ENCODE data around the gene MSH5. TPM values are rescaled to one million over a fixed set of nuclear protein-coding genes. Genes with fewer than 3 reads are reported as not detected.

The MSH5 gene
- total and polyA plus RNA-seq, 8 donors = 2.2 to 17.4 (median 6.4) TPM

DNA sequence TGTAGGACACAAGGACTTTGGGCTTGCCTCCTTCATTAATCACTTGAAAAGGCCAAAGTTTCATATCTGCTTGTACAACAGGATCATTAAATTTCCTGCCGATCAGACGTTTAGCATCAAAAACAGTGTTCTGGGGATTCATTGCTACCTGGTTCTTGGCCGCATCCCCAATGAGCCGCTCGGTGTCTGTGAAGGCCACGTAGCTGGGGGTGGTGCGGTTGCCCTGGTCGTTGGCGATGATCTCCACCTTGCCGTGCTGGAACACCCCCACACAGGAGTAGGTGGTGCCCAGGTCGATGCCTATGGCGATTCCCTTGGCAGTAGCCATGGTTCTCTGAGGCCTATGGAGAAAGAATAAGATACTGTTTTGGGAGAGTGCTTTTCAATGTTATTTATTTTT, 71.8 kb downstream of the MSH5 start:
- WGBS, 2 donors = 85 to 87% methylated on average over 12 of the region's 12 CpGs
- H3K36me3 ChIP-seq = no peaks in the 10 kb centered on the region
- no peak overlapping the region for H3K27ac ChIP-seq
- TF ChIP-seq, protein P1, sequence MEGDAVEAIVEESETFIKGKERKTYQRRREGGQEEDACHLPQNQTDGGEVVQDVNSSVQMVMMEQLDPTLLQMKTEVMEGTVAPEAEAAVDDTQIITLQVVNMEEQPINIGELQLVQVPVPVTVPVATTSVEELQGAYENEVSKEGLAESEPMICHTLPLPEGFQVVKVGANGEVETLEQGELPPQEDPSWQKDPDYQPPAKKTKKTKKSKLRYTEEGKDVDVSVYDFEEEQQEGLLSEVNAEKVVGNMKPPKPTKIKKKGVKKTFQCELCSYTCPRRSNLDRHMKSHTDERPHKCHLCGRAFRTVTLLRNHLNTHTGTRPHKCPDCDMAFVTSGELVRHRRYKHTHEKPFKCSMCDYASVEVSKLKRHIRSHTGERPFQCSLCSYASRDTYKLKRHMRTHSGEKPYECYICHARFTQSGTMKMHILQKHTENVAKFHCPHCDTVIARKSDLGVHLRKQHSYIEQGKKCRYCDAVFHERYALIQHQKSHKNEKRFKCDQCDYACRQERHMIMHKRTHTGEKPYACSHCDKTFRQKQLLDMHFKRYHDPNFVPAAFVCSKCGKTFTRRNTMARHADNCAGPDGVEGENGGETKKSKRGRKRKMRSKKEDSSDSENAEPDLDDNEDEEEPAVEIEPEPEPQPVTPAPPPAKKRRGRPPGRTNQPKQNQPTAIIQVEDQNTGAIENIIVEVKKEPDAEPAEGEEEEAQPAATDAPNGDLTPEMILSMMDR (IDR thresholded peaks at IDR 0.05) = no peak
- intact Hi-C loops (cut with DNase I) = no loop called here
- no peak for FAIRE-seq
- peaks cover 6 to 11% (median 6%) of the 10 kb centered on the region in 3 donors for H3K4me1 ChIP-seq
- ATAC-seq = no peak
- no peaks in the 10 kb centered on the region for H3K9me3 ChIP-seq
- H3K27me3 ChIP-seq = no peaks in the 10 kb centered on the region
- no peak overlapping the region for H3K4me3 ChIP-seq
- DNase-seq = peak in 1 of 6 donors; percentile 22

Small RNA genes within 50 kb of the gene (microRNA-seq; reads per million reads assigned to microRNA genes)
- gene MIR4646 = 0.59 to 1.2 reads per million in 2 donors

Other genes with a start within 250 kb of the MSH5 start
Only the 30 nearest of the 43 such genes appear.
- 10 to 100 TPM in 1 of 6 donors, 1 to 10 TPM in 3, under 1 TPM in 2; 0.71 to 19.4 (median 1.9) TPM for gene LTB, start 157.6 kb upstream of the MSH5 start, total RNA-seq
- 1 to 10 TPM; 1.4 to 7.3 TPM for gene LTB, start 157.6 kb upstream of the MSH5 start, polyA plus RNA-seq
- 10 to 100 TPM in 2 of 6 donors, 1 to 10 TPM in 2, under 1 TPM in 2; 0.56 to 12.9 (median 2.6) TPM for gene LST1, start 153.7 kb upstream of the MSH5 start, total RNA-seq
- gene LST1, start 153.7 kb upstream of the MSH5 start, polyA plus RNA-seq = 1 to 10 TPM; 6.0 to 6.2 TPM
- gene NCR3, start 147.0 kb upstream of the MSH5 start, total RNA-seq = under 1 TPM in 1 of 6 donors, not detected in 5; 0.28 TPM
- not detected for gene NCR3, start 147.0 kb upstream of the MSH5 start, polyA plus RNA-seq
- 10 to 100 TPM in 2 of 6 donors, 1 to 10 TPM in 4; 1.1 to 18.6 (median 5.3) TPM for gene AIF1, start 124.8 kb upstream of the MSH5 start, total RNA-seq
- gene AIF1, start 124.8 kb upstream of the MSH5 start, polyA plus RNA-seq = 10 to 100 TPM; 16.2 to 16.4 TPM
- gene PRRC2A, start 119.3 kb upstream of the MSH5 start, total RNA-seq = 10 to 100 TPM; 45.3 to 97.6 (median 73.5) TPM
- 100 to 1,000 TPM; 138 to 144 TPM for gene PRRC2A, start 119.3 kb upstream of the MSH5 start, polyA plus RNA-seq
- 100 to 1,000 TPM in 4 of 6 donors, 10 to 100 TPM in 2; 93.3 to 160 (median 113) TPM for gene BAG6, start 87.3 kb upstream of the MSH5 start, total RNA-seq
- gene BAG6, start 87.3 kb upstream of the MSH5 start, polyA plus RNA-seq = 100 to 1,000 TPM; 283 to 292 TPM
- 1 to 10 TPM in 3 of 6 donors, under 1 TPM in 3; 0.62 to 2.6 (median 0.98) TPM for gene APOM, start 84.1 kb upstream of the MSH5 start, total RNA-seq
- 1 to 10 TPM; 3.4 to 5.0 TPM for gene APOM, start 84.1 kb upstream of the MSH5 start, polyA plus RNA-seq
- gene C6orf47, start 79.2 kb upstream of the MSH5 start, total RNA-seq = 10 to 100 TPM in 1 of 6 donors, 1 to 10 TPM in 5; 6.9 to 12.0 (median 9.0) TPM
- gene C6orf47, start 79.2 kb upstream of the MSH5 start, polyA plus RNA-seq = 10 to 100 TPM; 10.8 to 11.2 TPM
- 1 to 10 TPM; 5.5 to 9.5 (median 6.1) TPM for gene GPANK1, start 75.0 kb upstream of the MSH5 start, total RNA-seq
- gene GPANK1, start 75.0 kb upstream of the MSH5 start, polyA plus RNA-seq = 10 to 100 TPM; 11.2 to 11.6 TPM
- 10 to 100 TPM; 48.1 to 65.9 (median 57.8) TPM for gene CSNK2B, start 73.9 kb upstream of the MSH5 start, total RNA-seq
- 100 to 1,000 TPM in 1 of 2 donors, 10 to 100 TPM in 1; 86.8 to 116 TPM for gene CSNK2B, start 73.9 kb upstream of the MSH5 start, polyA plus RNA-seq
- 1 to 10 TPM; 3.0 to 8.2 (median 4.0) TPM for gene LY6G5B, start 70.0 kb upstream of the MSH5 start, total RNA-seq
- gene LY6G5B, start 70.0 kb upstream of the MSH5 start, polyA plus RNA-seq = 10 to 100 TPM in 1 of 2 donors, 1 to 10 TPM in 1; 9.2 to 11.4 TPM
- 1 to 10 TPM; 1.6 to 2.9 (median 2.3) TPM for gene LY6G5C, start 58.9 kb upstream of the MSH5 start, total RNA-seq
- gene LY6G5C, start 58.9 kb upstream of the MSH5 start, polyA plus RNA-seq = 1 to 10 TPM; 2.4 to 2.5 TPM
- 10 to 100 TPM; 14.9 to 34.2 (median 19.7) TPM for gene ABHD16A, start 36.7 kb upstream of the MSH5 start, total RNA-seq
- 10 to 100 TPM; 31.9 to 61.5 TPM for gene ABHD16A, start 36.7 kb upstream of the MSH5 start, polyA plus RNA-seq
- not detected for gene LY6G6F, start 33.1 kb upstream of the MSH5 start, total RNA-seq
- gene LY6G6F, start 33.1 kb upstream of the MSH5 start, polyA plus RNA-seq = not detected
- not detected for gene LY6G6D, start 24.7 kb upstream of the MSH5 start, total RNA-seq
- not detected for gene LY6G6D, start 24.7 kb upstream of the MSH5 start, polyA plus RNA-seq
- not detected for gene LY6G6C, start 18.3 kb upstream of the MSH5 start, total RNA-seq
- not detected for gene LY6G6C, start 18.3 kb upstream of the MSH5 start, polyA plus RNA-seq
- gene MPIG6B, start 16.6 kb upstream of the MSH5 start, total RNA-seq = under 1 TPM in 1 of 6 donors, not detected in 5; 0.06 TPM
- under 1 TPM in 1 of 2 donors, not detected in 1; 0.05 TPM for gene MPIG6B, start 16.6 kb upstream of the MSH5 start, polyA plus RNA-seq
- 10 to 100 TPM in 4 of 6 donors, 1 to 10 TPM in 2; 6.5 to 32.8 (median 13.0) TPM for gene DDAH2, start 10.7 kb upstream of the MSH5 start, total RNA-seq
- 10 to 100 TPM; 58.2 to 68.8 TPM for gene DDAH2, start 10.7 kb upstream of the MSH5 start, polyA plus RNA-seq
- gene CLIC1, start 3.5 kb upstream of the MSH5 start, total RNA-seq = 100 to 1,000 TPM in 2 of 6 donors, 10 to 100 TPM in 4; 61.0 to 150 (median 80.8) TPM
- 100 to 1,000 TPM in 1 of 2 donors, 10 to 100 TPM in 1; 91.8 to 154 TPM for gene CLIC1, start 3.5 kb upstream of the MSH5 start, polyA plus RNA-seq
- 1 to 10 TPM in 1 of 6 donors, under 1 TPM in 4, not detected in 1; 0.51 to 1.9 (median 0.64) TPM for gene SAPCD1, start 22.7 kb downstream of the MSH5 start, total RNA-seq
- gene SAPCD1, start 22.7 kb downstream of the MSH5 start, polyA plus RNA-seq = 10 to 100 TPM in 1 of 2 donors, 1 to 10 TPM in 1; 4.8 to 11.1 TPM
- gene VWA7, start 37.3 kb downstream of the MSH5 start, total RNA-seq = 1 to 10 TPM; 2.9 to 5.0 (median 4.3) TPM
- gene VWA7, start 37.3 kb downstream of the MSH5 start, polyA plus RNA-seq = 10 to 100 TPM in 1 of 2 donors, 1 to 10 TPM in 1; 5.6 to 11.9 TPM
- 10 to 100 TPM; 22.0 to 48.1 (median 36.2) TPM for gene VARS1, start 55.7 kb downstream of the MSH5 start, total RNA-seq
- 10 to 100 TPM; 35.3 to 67.3 TPM for gene VARS1, start 55.7 kb downstream of the MSH5 start, polyA plus RNA-seq
- gene LSM2, start 67.0 kb downstream of the MSH5 start, total RNA-seq = 10 to 100 TPM; 11.0 to 23.1 (median 19.0) TPM
- 10 to 100 TPM; 25.1 to 27.3 TPM for gene LSM2, start 67.0 kb downstream of the MSH5 start, polyA plus RNA-seq
- gene HSPA1L, start 75.3 kb downstream of the MSH5 start, total RNA-seq = 1 to 10 TPM in 2 of 6 donors, under 1 TPM in 4; 0.51 to 1.2 (median 0.68) TPM
- gene HSPA1L, start 75.3 kb downstream of the MSH5 start, polyA plus RNA-seq = 1 to 10 TPM in 1 of 2 donors, under 1 TPM in 1; 0.46 to 1.0 TPM
- 100 to 1,000 TPM in 1 of 6 donors, 10 to 100 TPM in 5; 18.2 to 195 (median 29.6) TPM for gene HSPA1A, start 75.5 kb downstream of the MSH5 start, total RNA-seq
- gene HSPA1A, start 75.5 kb downstream of the MSH5 start, polyA plus RNA-seq = 10 to 100 TPM; 51.7 to 85.0 TPM
- 100 to 1,000 TPM in 2 of 6 donors, 10 to 100 TPM in 4; 24.6 to 248 (median 43.2) TPM for gene HSPA1B, start 87.7 kb downstream of the MSH5 start, total RNA-seq
- gene HSPA1B, start 87.7 kb downstream of the MSH5 start, polyA plus RNA-seq = 10 to 100 TPM; 18.4 to 60.4 TPM
- 10 to 100 TPM; 19.0 to 34.7 (median 22.2) TPM for gene NEU1, start 122.8 kb downstream of the MSH5 start, total RNA-seq
- gene NEU1, start 122.8 kb downstream of the MSH5 start, polyA plus RNA-seq = 10 to 100 TPM; 26.5 to 38.5 TPM
- gene SLC44A4, start 139.0 kb downstream of the MSH5 start, total RNA-seq = 10 to 100 TPM in 5 of 6 donors, 1 to 10 TPM in 1; 4.6 to 57.3 (median 13.7) TPM
- 1 to 10 TPM; 6.5 to 9.0 TPM for gene SLC44A4, start 139.0 kb downstream of the MSH5 start, polyA plus RNA-seq
- 10 to 100 TPM; 13.4 to 29.1 (median 18.3) TPM for gene EHMT2, start 157.7 kb downstream of the MSH5 start, total RNA-seq
- gene EHMT2, start 157.7 kb downstream of the MSH5 start, polyA plus RNA-seq = 10 to 100 TPM; 42.3 to 55.8 TPM
- gene ZBTB12, start 162.1 kb downstream of the MSH5 start, total RNA-seq = 1 to 10 TPM in 4 of 6 donors, under 1 TPM in 2; 0.60 to 4.5 (median 1.9) TPM
- gene ZBTB12, start 162.1 kb downstream of the MSH5 start, polyA plus RNA-seq = 1 to 10 TPM; 2.1 to 2.2 TPM